K562 (cell line): ENCODE data around the gene PDE11A.

Experiments used
- ESRRA ChIP-seq: fragments of 450-650 bp; IDR thresholded peaks from 2 replicates; pipeline ENCODE4 v1.6.1; 2014; ENCODE audit warnings: low read depth, mild to moderate bottlenecking, moderate library complexity, borderline replicate concordance
- JUNB ChIP-seq: fragments of 450-650 bp; formaldehyde crosslinking; conservative IDR thresholded peaks from 2 replicates; pipeline ENCODE4 v1.4.0; 2020; ENCODE audit warnings: mild to moderate bottlenecking
- JUND ChIP-seq, 2 experiments: IDR thresholded peaks; 2 replicates in 1 of 2; 3 replicates in 1 of 2; pipeline ENCODE4 v1.6.1; 2011; ENCODE audit warnings: borderline replicate concordance in 2 of 2, low read depth in 2 of 2, low read length in 2 of 2, improper control_type of control experiment in 1 of 2, missing biosample characterization in 1 of 2, missing genetic modification characterization in 1 of 2, missing genetic modification reagents in 1 of 2
- MCM7 ChIP-seq, 2 experiments: fragments of 450-650 bp; IDR thresholded peaks; 2 replicates each; pipeline ENCODE4 v1.6.1; 2016 to 2018
- SRF ChIP-seq, 2 experiments: fragments of 250-450, 450-650 bp in 1 of 2; sonication (Bioruptor Pico) in 1 of 2; sonication (generic) in 1 of 2; formaldehyde crosslinking; IDR thresholded peaks; 2 replicates each; pipeline versions ENCODE4 v1.5.0 to v1.5.1; 2020 to 2022; ENCODE audit warnings: mild to moderate bottlenecking in 1 of 2, missing genetic modification reagents in 1 of 2
- ZNF174 ChIP-seq: fragments of 250-450 bp; sonication (Bioruptor Pico); IDR thresholded peaks from 2 replicates; pipeline ENCODE4 v1.4.0; 2020; ENCODE audit warnings: mild to moderate bottlenecking
- TF ChIP-seq, protein P1 (sequence below), 2 experiments: fragments of 450-650 bp; IDR thresholded peaks; 2 replicates each; pipeline ENCODE4 v1.6.1; 2016; ENCODE audit warnings: mild to moderate bottlenecking in 2 of 2, borderline replicate concordance in 1 of 2, low read depth in 1 of 2, moderate library complexity in 1 of 2
- TF ChIP-seq, protein P2 (sequence below), 3 experiments: IDR thresholded peaks in 2 of 3; conservative IDR thresholded peaks in 1 of 3; 2 replicates each; pipeline ENCODE4 v1.5.1; 2011 to 2012; ENCODE audit warnings: low read length in 3 of 3, mild to moderate bottlenecking in 3 of 3, control low read depth in 2 of 3, improper control_type of control experiment in 1 of 3, inconsistent platforms in 1 of 3, low read depth in 1 of 3, mixed read lengths in 1 of 3, moderate library complexity in 1 of 3; ENCODE audit not compliant: insufficient read depth in 2 of 3

GRCh38 chr2:177584030-177584692, 488.4 kb downstream of the PDE11A start:
- TF ChIP-seq, protein P1, sequence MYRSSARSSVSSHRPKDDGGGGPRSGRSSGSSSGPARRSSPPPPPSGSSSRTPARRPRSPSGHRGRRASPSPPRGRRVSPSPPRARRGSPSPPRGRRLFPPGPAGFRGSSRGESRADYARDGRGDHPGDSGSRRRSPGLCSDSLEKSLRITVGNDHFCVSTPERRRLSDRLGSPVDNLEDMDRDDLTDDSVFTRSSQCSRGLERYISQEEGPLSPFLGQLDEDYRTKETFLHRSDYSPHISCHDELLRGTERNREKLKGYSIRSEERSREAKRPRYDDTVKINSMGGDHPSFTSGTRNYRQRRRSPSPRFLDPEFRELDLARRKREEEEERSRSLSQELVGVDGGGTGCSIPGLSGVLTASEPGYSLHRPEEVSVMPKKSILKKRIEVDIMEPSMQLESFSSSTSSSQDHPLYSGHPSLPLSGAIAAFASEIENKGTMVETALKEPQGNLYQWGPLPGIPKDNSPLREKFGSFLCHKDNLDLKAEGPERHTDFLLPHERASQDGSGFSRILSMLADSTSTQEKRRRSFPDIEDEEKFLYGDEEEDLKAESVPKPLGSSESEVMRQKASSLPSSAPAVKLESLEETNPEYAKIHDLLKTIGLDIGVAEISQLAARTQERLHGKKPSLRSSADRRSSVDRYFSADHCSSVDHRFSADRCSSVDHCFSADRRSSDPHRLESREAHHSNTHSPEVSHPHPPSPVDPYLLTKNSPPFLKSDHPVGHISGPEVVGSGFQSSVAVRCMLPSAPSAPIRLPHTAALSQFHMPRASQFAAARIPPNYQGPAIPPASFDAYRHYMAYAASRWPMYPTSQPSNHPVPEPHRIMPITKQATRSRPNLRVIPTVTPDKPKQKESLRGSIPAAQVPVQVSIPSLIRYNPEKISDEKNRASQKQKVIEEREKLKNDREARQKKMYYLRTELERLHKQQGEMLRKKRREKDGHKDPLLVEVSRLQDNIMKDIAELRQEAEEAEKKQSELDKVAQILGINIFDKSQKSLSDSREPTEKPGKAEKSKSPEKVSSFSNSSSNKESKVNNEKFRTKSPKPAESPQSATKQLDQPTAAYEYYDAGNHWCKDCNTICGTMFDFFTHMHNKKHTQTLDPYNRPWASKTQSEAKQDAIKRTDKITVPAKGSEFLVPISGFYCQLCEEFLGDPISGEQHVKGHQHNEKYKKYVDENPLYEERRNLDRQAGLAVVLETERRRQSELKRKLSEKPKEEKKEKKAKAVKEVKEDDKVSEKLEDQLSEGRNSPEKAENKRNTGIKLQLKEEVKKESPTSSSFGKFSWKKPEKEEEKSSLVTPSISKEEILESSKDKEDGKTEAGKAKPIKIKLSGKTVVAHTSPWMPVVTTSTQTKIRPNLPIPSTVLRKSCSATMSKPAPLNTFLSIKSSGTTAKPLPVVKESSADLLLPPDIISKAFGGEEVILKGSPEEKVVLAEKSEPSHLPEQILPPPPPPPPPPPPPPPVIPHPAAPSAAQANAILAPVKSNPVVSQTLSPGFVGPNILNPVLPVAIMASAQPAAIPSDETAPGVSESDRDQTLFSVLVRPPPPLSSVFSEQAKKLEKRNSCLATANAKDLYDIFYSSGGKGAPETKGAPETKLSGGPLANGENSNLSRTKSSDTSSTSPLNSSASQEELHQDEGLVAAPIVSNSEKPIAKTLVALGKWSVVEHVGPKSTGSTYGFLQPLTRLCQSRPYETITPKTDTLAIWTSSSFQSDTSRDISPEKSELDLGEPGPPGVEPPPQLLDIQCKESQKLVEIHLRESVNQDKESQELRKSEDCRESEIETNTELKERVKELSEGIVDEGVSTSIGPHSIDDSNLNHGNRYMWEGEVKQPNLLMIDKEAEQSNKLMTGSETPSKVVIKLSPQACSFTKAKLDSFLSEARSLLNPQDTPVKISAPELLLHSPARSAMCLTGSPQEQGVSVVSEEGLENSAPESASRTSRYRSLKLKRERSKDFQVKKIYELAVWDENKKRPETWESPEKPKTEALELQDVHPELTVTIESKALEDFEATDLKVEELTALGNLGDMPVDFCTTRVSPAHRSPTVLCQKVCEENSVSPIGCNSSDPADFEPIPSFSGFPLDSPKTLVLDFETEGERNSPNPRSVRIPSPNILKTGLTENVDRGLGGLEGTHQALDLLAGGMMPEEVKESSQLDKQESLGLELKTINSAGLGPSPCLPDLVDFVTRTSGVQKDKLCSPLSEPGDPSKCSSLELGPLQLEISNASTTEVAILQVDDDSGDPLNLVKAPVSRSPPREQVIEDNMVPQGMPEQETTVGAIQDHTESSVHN (IDR thresholded peaks at IDR 0.05; ENCODE audit: borderline replicate concordance in 1 of 2, low read depth in 1 of 2): no peak
- no peak for TF ChIP-seq ZNF174 (CRISPR knock-in tag)
- no peak for TF ChIP-seq JUNB (CRISPR knock-in tag)
- TF ChIP-seq ESRRA: no peak
- no peak for TF ChIP-seq MCM7 (IDR thresholded peaks at IDR 0.05)
- TF ChIP-seq, protein P2, sequence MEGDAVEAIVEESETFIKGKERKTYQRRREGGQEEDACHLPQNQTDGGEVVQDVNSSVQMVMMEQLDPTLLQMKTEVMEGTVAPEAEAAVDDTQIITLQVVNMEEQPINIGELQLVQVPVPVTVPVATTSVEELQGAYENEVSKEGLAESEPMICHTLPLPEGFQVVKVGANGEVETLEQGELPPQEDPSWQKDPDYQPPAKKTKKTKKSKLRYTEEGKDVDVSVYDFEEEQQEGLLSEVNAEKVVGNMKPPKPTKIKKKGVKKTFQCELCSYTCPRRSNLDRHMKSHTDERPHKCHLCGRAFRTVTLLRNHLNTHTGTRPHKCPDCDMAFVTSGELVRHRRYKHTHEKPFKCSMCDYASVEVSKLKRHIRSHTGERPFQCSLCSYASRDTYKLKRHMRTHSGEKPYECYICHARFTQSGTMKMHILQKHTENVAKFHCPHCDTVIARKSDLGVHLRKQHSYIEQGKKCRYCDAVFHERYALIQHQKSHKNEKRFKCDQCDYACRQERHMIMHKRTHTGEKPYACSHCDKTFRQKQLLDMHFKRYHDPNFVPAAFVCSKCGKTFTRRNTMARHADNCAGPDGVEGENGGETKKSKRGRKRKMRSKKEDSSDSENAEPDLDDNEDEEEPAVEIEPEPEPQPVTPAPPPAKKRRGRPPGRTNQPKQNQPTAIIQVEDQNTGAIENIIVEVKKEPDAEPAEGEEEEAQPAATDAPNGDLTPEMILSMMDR (IDR thresholded peaks at IDR 0.05 in 2 of 3, conservative IDR thresholded peaks at IDR 0.05 in 1 of 3; ENCODE audit: insufficient read depth in 2 of 3, low read depth in 1 of 3, low read length in 3 of 3): no peak
- no peak for TF ChIP-seq SRF (CRISPR knock-in tag; IDR thresholded peaks at IDR 0.05)
- no peak for TF ChIP-seq JUND (IDR thresholded peaks at IDR 0.05; ENCODE audit: borderline replicate concordance, low read depth, low read length)
- no peak for TF ChIP-seq JUND (tag; IDR thresholded peaks at IDR 0.05; ENCODE audit: borderline replicate concordance, low read depth, low read length)
